ENCODE data around the gene EYA4. TPM values are rescaled to one million over a fixed set of nuclear protein-coding genes. Genes with fewer than 3 reads are reported as not detected.

Gene EYA4
- total RNA-seq, 2 donors from 2014 or later: 0.11 to 0.26 TPM

DNA sequence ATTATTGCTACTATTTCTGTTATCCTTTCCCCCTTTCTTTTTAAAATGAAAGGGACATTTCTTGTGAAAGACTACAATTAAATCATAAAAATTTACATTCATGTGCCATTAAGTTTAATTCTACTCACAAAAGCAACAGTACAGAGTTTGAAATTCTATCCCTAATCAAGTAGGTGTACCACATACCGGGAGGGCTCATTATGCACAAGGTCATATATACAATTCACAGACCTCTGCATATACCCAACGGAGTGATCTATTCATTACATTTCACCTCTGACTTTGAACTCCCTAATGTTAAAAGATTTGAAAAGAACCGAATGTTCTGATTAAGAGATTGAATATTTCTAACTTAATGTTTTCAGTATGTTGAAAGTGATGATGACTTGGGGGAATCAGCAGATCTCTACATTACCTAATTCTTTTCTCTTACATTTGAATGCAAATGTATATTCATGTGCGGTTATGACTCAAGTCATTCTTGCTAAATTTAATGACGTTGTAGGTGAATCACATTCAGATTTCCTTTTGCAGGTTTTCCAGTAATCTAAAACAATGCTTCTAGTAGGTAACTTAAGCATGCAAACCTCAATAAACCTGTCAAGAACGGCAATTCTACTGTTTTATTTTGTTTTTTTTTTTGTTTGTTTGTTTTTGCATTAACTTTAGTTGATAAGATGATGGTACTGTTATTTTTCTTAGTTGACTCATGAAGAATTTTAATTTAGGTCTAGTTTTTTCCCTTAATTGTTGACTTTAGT, 7.3 kb downstream of the EYA4 start:
- no peak overlapping the region for H3K9ac ChIP-seq (ENCODE audit: extremely low read depth, low read length, poor library complexity, severe bottlenecking)
- H3K27ac Mint-ChIP-seq: no peak overlapping the region
- peaks cover 39% of the 10 kb centered on the region for H3K27me3 ChIP-seq (ENCODE audit: control insufficient read depth, insufficient read depth, low read length, poor library complexity, severe bottlenecking)
- H3K27ac ChIP-seq (ENCODE audit: low read depth, low read length): no peak overlapping the region
- TF ChIP-seq, protein P1, sequence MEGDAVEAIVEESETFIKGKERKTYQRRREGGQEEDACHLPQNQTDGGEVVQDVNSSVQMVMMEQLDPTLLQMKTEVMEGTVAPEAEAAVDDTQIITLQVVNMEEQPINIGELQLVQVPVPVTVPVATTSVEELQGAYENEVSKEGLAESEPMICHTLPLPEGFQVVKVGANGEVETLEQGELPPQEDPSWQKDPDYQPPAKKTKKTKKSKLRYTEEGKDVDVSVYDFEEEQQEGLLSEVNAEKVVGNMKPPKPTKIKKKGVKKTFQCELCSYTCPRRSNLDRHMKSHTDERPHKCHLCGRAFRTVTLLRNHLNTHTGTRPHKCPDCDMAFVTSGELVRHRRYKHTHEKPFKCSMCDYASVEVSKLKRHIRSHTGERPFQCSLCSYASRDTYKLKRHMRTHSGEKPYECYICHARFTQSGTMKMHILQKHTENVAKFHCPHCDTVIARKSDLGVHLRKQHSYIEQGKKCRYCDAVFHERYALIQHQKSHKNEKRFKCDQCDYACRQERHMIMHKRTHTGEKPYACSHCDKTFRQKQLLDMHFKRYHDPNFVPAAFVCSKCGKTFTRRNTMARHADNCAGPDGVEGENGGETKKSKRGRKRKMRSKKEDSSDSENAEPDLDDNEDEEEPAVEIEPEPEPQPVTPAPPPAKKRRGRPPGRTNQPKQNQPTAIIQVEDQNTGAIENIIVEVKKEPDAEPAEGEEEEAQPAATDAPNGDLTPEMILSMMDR (conservative IDR thresholded peaks at IDR 0.05): no peak
- peaks cover under 1% of the 10 kb centered on the region for H3K4me1 Mint-ChIP-seq
- H3K4me3 Mint-ChIP-seq: no peak overlapping the region
- no peaks in the 10 kb centered on the region for H3K4me1 ChIP-seq (ENCODE audit: control insufficient read depth, insufficient read depth, low read length)
- WGBS, 2 experiments (ENCODE audit: insufficient coverage in 1 of 2, insufficient read length in 1 of 2): 73 to 81% methylated on average over 2 to 6 of the region's 6 CpGs
- no peaks in the 10 kb centered on the region for H3K36me3 ChIP-seq (ENCODE audit: control insufficient read depth, insufficient read depth, low read length)
- no peak for DNase-seq
- H3K27me3 Mint-ChIP-seq (ENCODE audit: insufficient read depth): peaks cover 43% of the 10 kb centered on the region
- no peak overlapping the region for H3K4me3 ChIP-seq (ENCODE audit: low read length)
- H3K9me3 ChIP-seq (ENCODE audit: control insufficient read depth, low read length): no peaks in the 10 kb centered on the region
- H3K9me3 Mint-ChIP-seq: no peaks in the 10 kb centered on the region
- H3K36me3 Mint-ChIP-seq (ENCODE audit: low read depth): no peaks in the 10 kb centered on the region

DNA sequence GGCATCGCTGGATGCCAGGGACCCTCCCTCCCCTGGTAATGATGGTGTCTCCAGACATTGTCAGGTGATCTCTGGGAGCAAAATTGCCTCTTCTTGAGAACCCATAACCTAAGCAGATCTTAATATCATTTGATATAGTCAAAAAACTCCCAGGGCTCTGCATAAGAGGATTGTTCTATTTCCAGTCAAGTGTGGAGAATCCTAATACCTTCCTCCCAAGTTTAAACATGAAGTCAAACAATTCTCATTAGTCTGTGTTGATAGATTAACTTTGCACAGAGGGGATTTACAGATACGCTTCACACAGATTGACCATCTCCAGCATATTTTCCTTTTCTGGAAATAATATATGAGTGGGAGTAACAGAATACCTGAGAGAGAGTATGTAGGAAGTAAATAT, 10.5 kb downstream of the EYA4 start:
- H3K4me3 ChIP-seq (ENCODE audit: low read length): no peak overlapping the region
- no peak for DNase-seq
- Mint-ChIP-seq H3K4me1 (no peaks in the 10 kb centered on the region), H3K27ac (no peak overlapping the region), H3K9me3 (no peaks in the 10 kb centered on the region), H3K36me3 (ENCODE audit: low read depth) (no peaks in the 10 kb centered on the region), H3K27me3 (ENCODE audit: insufficient read depth) (peaks cover 14% of the 10 kb centered on the region), H3K4me3 (no peak overlapping the region)
- no peak overlapping the region for H3K27ac ChIP-seq (ENCODE audit: low read depth, low read length)
- no peaks in the 10 kb centered on the region for H3K36me3 ChIP-seq (ENCODE audit: control insufficient read depth, insufficient read depth, low read length)
- H3K9ac ChIP-seq (ENCODE audit: extremely low read depth, low read length, poor library complexity, severe bottlenecking): no peak overlapping the region
- WGBS, 2 experiments (ENCODE audit: insufficient coverage in 1 of 2, insufficient read length in 1 of 2): 92 to 96% methylated on average over 2 of the region's 2 CpGs
- TF ChIP-seq, protein P1 (conservative IDR thresholded peaks at IDR 0.05): no peak
- peaks cover 6% of the 10 kb centered on the region for H3K27me3 ChIP-seq (ENCODE audit: control insufficient read depth, insufficient read depth, low read length, poor library complexity, severe bottlenecking)
- no peaks in the 10 kb centered on the region for H3K9me3 ChIP-seq (ENCODE audit: control insufficient read depth, low read length)
- no peaks in the 10 kb centered on the region for H3K4me1 ChIP-seq (ENCODE audit: control insufficient read depth, insufficient read depth, low read length)

DNA sequence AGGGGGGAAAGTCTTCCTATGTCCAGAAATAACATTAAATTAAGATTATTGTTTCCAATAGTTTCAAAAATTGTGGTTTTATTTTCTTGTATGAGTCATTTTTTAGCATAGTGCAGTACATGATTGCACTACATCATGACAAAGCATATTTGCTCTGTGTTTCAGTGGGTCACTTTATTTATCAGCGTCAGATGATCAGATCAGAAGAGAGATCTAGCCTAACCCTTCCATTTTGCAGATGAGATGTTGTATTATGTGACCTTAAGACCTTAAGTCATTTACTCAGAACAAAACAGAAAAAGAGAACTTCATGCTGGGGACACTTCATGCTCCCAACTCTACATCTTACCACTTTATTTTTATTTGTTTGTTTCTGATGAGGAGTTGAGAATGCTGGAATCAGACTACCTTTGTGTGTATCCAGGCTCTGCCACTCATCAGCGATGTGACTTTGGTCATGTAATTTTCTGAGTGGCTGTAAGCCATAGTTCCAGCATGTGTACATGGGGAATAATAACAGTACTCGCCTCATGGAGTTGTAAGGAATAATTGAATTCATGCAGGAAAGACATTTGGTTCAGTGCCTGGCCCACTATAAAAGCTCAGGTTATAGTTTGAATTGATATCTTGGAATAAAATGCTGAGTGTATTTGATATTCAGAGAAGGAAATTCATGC, 13.5 kb downstream of the EYA4 start:
- Mint-ChIP-seq H3K27me3 (ENCODE audit: insufficient read depth) (peaks cover 4% of the 10 kb centered on the region), H3K36me3 (ENCODE audit: low read depth) (no peaks in the 10 kb centered on the region), H3K27ac (no peak overlapping the region), H3K4me3 (no peak overlapping the region), H3K9me3 (no peaks in the 10 kb centered on the region), H3K4me1 (no peaks in the 10 kb centered on the region)
- no peak overlapping the region for H3K4me3 ChIP-seq (ENCODE audit: low read length)
- H3K4me1 ChIP-seq (ENCODE audit: control insufficient read depth, insufficient read depth, low read length): no peaks in the 10 kb centered on the region
- 90% methylated on average over 1 to 3 of the region's 3 CpGs for WGBS, 2 experiments (ENCODE audit: insufficient coverage in 1 of 2, insufficient read length in 1 of 2)
- no peak overlapping the region for H3K27ac ChIP-seq (ENCODE audit: low read depth, low read length)
- no peak for DNase-seq
- H3K9ac ChIP-seq (ENCODE audit: extremely low read depth, low read length, poor library complexity, severe bottlenecking): no peak overlapping the region
- H3K27me3 ChIP-seq (ENCODE audit: control insufficient read depth, insufficient read depth, low read length, poor library complexity, severe bottlenecking): no peaks in the 10 kb centered on the region
- H3K36me3 ChIP-seq (ENCODE audit: control insufficient read depth, insufficient read depth, low read length): no peaks in the 10 kb centered on the region
- H3K9me3 ChIP-seq (ENCODE audit: control insufficient read depth, low read length): no peaks in the 10 kb centered on the region
- TF ChIP-seq, protein P1 (conservative IDR thresholded peaks at IDR 0.05): no peak

All from endodermal cell (in vitro differentiated cells).